A549 (cell line): ENCODE data around the gene SORL1.

Experiments used
- CBX8 ChIP-seq: fragments of 200-600 bp; sonication (generic); IDR thresholded peaks from 2 replicates; pipeline ENCODE4 v1.6.1; 2016
- CEBPB ChIP-seq, 2 experiments: fragments of >200 bp in 1 of 2; sonication (Bioruptor Twin) in 1 of 2; formaldehyde crosslinking in 1 of 2; IDR thresholded peaks; 2 replicates each; pipeline ENCODE4 v1.6.1; 2012 to 2016
- EHMT2 ChIP-seq: fragments of 200-600 bp; sonication (generic); IDR thresholded peaks from 2 replicates; pipeline ENCODE4 v1.6.1; 2016; ENCODE audit warnings: antibody characterized with exemption, low read depth, mild to moderate bottlenecking, moderate library complexity
- POLR2A ChIP-seq: IDR thresholded peaks from 2 replicates; pipeline ENCODE4 v1.6.1; 2012; ENCODE audit warnings: mild to moderate bottlenecking, low read length

DNA sequence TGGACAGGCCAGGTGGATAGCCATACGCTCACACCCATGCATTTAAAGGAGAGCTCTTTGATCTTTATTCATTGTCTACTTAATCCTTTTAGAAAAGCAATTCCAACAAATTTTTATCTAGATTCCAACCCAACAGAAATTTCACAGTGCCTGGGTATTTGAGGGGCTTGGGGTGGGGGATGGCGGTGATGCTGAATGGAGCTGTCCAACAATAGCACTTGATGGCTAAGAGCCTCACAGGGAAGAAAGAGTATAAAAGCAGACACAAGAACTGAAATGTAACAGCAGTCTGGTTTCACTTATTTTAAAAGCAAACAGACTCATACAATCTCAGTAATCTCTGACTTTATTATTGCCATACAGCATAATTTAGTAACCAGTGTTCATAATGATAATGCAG lies 102.4 kb downstream of the SORL1 start:
- TF ChIP-seq EHMT2: no peak
- no peak for TF ChIP-seq CBX8
- TF ChIP-seq CEBPB (IDR thresholded peaks at IDR 0.05): no peak
- no peak for TF ChIP-seq POLR2A
